Activated CD8-positive, alpha-beta memory T cell treated with anti-CD3 and anti-CD28 coated beads for 4 hours (primary cell): ENCODE results near the gene MCRIP1.
"Not testable (repeated sequence)": the region's sequence is repeated elsewhere in the genome, so short reads cannot be mapped to it uniquely, and the experiment has no call there.

Experiments
- DNase-seq, 2 donors: peaks; one replicate each; pipeline ENCODE4 v3.0.0-alpha.2; 2020; ENCODE audit warnings: low read depth in 2 of 2

The MCRIP1 gene

DNA sequence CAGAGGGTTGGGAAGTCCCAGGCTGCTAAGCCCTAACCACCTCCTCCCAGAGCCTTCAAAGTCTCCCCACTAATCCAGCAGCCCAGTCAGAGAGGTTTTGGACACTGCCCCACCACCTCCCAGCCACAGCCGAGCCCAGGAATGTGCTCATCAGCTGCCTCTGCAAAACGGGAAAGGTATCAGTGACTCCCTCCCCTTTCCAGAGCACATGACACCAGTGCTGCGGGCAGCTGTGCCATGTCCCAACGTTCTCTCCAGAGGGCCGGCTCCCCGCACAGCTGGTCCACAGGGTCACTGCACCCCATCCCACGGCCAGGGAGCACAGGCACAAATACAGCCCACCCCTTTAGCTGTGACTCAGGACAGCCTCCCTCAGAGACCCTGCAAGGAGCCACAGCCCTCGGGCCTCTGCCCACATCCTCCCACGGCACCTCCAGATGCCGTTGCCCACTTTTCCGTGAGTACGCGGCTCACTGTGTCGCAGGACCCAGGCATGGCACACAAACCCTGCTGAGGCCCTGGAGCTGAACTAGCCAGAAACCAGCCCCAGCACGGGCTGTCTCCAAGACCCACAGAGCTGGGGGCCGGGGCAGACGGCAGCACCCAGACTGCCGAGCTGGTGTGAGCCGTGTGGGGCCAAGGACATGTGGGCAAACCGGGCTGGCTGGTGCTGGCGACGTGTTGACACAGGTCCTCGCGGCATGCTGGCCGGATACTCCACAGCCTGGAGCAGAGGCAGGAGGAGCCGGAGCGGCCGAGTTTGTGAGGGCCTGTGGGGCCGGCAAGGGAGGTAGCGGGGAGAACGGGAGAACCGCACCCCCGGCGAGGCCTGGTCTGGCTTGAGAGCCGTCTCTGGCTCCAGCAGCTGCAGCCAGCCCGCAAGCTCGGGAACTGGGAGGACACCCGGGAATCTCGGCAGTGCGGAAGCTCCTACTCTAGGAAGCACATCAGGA, 8.0 kb upstream of the MCRIP1 start:
- DNase-seq = no peak

- DNase-seq = not testable (repeated sequence)
Observed at GRCh38 chr17:81840059-81840458, 7.0 kb upstream of the MCRIP1 start.

GRCh38 chr17:81839301-81839700, 6.2 kb upstream of the MCRIP1 start:
- DNase-seq = no peak

GRCh38 chr17:81838753-81839255, 5.7 kb upstream of the MCRIP1 start:
- no peak for DNase-seq

GRCh38 chr17:81837641-81838040, 4.5 kb upstream of the MCRIP1 start:
- no peak for DNase-seq

GRCh38 chr17:81834831-81835267, 1.8 kb upstream of the MCRIP1 start, which contains the start of gene PPP1R27:
Gene PPP1R27 (minus strand): TSS chr17:81835050. CDS start chr17:81834953, 97 bp downstream.
- no peak for DNase-seq

DNA sequence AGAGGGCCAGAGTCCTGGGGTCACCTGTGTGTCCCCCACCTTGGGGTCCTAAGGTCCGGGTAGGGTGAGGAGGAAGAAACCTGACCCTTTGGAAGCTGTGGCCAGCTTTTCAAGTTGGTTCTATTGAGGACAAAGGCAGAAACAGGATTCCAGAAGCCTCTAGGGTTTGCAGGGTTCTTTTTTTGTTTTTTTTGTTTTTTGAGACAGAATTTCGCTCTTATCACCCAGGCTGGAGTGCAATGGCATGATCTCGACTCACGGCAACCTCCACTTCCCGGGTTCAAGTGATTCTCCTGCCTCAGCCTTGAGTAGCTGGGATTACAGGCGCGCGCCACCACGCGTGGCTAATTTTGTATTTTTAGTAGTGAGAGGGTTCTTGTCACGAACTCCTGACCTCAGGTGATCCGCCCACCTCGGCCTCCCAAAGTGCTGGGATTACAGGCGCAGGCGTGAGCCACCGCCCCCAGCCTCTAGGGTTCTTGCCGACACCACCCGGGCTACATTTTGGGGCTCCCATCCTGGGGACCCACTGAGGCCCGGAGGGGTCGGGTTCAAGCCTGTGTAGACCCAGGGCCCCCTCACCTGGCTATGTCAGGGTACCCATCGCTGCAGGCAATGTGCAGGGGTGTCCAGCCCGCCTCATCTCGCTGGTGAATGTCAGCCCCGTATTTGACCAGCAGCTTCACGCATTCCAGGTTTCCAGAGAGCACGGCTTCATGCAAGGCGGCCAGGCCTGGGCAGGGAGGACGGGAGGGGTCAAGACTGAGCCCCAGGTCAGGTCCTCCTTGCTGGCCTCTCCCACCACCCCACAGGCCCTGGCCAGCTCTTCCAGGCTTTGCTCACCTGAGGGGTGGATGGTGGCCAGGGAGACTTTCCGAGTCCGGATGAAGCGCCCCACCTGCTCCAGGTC, 1.1 kb upstream of the MCRIP1 start:
- no peak for DNase-seq

DNA sequence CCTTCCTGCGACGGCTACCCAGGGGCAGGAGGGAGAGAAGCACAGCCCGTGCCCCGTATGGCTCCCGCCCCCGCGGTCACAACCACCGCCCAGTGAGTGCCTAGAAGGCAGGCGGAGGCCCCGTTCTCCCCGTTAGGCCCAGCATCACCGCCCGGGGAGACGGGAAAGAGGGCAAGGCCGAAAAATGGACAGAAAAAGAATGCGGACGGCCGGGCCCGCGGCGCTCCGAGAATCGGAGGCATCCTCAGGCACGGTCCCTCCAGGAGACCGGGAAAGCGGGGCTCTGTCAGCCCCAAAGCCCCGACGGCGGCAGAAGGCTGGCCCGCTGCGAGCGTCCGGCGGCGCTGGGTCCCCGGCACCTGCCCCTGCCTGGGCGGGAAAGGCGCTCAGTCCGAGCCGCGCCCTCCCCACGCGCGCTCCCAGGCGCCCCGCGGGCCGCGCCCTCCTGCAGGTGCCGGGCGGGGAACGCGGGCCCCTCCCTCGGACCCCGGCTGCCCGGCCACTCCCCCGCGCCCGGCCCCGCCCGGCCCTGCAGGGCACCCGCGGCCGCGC, 407 bp downstream of the MCRIP1 start:
- DNase-seq = peak in 1 of 2 donors; percentile 14

DNA sequence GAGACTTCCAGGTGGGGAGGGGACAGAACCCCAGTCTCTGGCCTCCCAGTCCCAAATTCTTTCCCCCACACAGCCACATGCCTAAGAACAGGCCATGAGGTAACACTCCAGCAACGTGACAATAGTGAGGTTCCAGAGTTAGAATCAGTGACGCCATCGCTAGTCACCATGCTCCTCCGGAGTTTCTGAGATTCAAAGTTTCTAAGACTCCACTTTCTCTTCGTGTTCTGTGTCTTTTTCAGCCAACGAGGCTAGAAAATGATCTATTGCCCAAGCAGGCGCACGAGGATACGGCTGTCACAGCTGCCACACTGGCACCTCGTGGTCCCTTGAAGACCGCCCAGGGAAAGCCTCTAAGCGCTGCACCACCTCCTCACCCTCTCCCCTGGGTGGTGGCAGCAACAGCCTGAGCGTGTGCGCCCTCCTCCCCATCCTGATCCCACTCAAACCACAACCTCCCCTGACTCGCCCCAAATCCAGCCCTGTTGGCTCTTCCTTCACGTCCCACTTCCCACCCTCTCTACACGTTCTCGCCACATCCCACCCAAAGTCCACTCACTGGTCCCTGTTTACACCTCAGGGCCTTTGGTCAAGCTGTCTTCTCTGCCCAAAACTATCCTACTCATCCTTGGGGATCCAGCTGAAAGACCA, 1.0 kb downstream of the MCRIP1 start:
- DNase-seq = peak; percentile 25 to 35

- no peak for DNase-seq
Observed at GRCh38 chr17:81831563-81831956, 1.5 kb downstream of the MCRIP1 start.

DNA sequence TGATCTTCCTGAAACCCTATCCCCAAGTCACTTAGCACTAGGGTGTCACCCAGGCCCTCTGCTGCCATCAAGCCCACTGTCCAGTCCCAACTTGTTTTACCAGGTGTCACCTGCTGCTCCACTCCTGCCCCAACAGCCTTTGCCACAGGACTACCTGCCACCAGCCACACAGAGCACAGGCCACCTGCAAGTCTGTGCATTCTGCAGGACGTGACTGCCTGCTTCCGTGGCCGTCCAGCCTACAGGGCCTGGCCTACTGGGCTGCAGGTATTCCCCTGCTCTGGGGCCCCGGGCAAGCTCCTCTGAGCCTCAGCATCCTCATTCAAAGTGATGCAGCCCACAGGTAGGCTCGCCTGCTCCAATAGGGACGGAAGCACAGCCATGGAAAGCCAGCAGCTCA, 3.2 kb downstream of the MCRIP1 start:
- no peak for DNase-seq

DNA sequence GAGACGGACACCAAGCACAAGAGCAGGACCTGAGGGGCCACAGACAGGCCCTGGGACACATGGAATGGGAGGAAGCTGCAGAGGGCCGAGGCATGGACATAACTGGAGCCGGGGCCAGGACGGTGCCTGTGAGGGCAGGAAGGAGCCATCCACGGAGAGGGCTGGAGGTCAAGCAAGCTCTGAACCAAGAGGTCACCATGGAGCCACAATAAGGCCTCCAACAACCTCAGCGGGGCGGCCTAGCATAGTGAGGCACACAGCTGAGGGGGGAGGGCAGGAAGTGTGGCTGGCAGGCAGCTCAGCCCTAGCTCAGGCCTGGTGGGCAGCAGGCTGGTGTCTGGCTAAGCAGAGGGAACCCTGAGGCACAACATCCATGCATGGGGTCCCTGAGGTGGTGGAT, 4.4 kb downstream of the MCRIP1 start:
- no peak for DNase-seq

DNA sequence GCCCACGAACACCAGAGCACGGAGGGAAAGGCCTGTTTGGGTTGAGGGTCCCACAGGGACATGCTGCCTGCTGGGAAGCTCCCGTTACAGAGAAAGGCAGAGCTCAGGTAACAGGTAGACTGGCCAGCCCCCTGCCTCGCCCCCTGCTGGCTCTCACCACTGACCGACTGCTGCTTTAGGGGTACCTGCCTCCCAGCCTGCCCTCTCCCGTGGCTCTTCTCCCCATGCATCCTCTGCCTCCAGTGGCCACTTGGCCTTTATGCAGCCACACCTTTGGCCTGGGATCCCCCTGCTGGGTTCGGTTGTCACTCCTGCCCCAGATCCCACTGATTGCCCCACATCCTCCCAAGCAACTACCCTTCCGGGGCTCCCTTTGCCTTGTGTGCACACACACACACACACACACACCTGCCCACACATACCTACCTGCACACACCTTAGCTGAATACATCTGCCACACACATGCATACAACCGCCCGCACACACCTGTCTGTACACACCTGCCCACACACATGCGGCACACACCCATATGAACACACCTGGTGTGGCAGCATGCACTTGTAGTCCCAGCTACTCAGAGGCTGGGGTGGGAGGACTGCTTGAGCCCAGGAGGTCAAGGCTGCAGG, 7.1 kb downstream of the MCRIP1 start:
- DNase-seq = no peak

- no peak for DNase-seq
Observed at GRCh38 chr17:81824595-81824994, 8.5 kb downstream of the MCRIP1 start.

DNA sequence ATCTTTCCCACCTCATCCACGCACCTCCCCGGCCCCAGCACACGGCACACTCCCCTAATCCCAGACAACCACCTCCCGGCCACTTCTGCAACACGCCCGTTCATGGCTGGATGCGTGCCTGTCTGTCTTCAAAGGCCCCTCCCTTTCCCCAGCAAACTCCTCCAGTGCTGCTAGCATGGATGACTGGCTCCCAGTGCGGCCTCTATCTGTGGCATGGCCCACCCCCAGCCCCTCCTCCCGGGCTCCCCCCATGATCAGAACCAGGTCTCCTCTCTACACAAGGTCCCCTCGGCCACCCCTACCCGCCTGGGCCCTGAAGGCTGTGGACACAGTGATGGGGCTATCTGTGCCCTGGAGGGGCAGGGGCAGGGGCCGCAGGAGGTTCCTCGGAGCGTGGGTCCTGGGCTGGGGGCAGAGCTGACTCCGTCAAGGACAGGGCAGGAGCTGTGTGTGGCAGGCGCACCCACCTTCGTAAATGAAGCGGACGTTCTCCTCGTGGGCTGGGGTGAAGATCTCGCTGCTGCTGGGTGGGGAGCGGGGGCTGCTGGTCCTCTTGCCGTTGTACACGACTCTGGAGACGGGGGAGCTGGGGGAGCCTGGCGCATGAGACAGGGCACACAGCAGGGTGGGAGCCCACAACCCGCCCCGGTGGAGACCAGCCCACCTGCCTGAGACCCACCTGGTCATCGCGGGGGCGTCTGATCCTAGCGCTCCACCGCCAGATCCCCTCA, 9.1 kb downstream of the MCRIP1 start:
- DNase-seq = no peak

DNA sequence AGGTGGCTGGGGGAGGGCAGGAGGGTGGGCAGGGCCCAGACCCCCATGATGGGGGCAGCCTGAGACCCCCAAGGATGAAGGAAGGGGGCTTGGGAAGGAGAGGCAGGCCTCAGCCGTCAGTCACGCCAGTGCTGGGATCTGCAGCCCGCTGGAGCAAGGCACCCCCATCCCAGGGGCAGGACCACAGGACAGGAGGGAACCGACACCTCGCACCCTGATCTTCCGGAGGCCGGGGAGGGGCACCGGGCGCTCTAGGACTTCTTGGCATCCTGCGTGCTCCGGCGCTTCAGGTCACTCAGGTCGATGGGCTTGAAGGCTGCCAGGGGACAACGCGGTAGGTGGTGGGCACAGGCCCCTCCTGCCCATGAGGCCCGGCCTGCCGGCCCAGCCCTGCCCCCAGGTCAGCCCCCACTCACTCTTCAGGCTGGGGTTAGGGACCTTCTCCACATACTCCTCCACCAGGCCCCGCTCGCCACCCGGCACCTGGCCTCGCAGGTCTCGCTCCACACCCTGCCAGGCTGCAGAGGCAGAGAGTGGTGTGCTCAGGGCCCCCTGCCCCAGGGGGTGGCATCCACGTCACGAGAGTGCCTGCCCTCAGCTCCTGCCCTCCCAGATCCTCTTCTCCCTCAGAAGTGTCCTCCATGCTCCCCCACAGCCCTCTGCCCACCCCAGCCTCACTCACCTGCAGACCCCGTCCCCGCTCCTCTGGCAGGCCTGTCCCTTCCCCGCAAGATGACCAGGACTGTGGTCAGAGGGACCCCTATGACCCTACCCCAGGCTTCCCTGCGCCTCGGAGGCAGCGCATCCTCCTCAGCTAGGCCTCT, 9.9 kb downstream of the MCRIP1 start:
- DNase-seq = no peak

DNA sequence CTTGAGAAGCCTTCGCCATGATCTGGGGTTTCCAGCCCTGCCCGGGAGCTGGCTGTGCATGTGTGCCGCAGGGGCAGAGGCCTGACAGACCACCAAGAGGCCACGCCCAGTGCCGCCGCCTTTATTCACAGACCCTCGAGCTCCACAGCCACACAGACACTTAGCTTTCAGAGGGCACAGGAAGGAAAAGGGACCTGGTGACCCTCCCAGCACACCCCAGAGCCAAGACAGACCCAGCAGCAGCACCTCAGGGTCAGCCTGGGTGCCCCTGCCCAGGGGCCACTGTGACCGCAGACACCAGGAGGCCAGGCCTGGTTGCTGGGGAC, 10.8 kb downstream of the MCRIP1 start:
- no peak for DNase-seq

DNA sequence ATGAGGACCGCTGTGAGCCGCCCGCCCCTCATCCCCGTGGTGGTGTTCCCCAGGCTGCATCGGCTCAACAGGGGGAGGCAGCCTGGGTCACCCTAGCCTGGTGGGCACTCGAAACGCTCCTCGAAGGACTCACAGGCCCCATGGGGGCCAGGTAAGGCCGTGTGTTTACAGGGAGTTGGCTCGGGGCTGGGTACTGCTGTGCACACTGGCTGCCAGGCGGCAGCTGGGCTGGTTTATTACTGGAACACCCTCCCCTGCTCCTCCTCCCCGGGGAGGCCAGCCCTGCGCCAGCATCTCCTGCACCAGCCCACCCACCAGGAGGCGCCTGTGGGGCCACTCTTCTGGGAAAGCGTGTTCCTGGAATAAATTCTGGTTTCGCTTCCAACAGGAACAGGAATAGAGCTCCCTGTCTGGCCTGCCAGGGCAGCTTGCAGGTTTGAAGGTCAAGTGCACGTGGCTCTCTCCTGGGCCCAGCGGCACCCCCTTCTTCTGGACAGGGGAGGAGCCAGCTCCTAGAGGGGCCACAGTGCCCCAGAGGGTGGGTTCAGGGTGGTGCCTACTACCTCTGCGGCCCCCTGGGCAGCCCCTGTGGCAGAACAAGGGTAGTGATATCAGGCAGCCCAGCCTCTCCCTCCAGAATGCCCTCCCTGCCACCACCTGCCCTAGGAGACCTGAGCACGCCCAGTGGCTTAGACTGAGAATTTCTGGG, 11.3 kb downstream of the MCRIP1 start:
- DNase-seq = no peak

- DNase-seq = no peak
Observed at GRCh38 chr17:81821147-81821546, 11.9 kb downstream of the MCRIP1 start.
